Lung (tissue), 12 donors: Measurements from ENCODE around the gene KCNJ5. TPM values are rescaled to one million over a fixed set of nuclear protein-coding genes. Genes with fewer than 3 reads are reported as not detected.
"Not testable (repeated sequence)": the region's sequence is repeated elsewhere in the genome, so short reads cannot be mapped to it uniquely, and the experiment has no call there.

Experiments
- ATAC-seq: fragments of 200-7000 bp; cut with Tn5 transposase; one replicate; pipeline ENCODE4 v1.9.1; 2020; ENCODE audit warnings: moderate number of reproducible peaks; ENCODE audit not compliant: insufficient read depth, low FRiP score
- DNase-seq, 3 donors: peaks; one replicate each; pipeline ENCODE4 v3.0.0-alpha.2; 2013 to 2017
- H3K27ac ChIP-seq, 2 donors: one replicate each; pipeline ENCODE4 v1.5.1; 2013; ENCODE audit warnings: mild to moderate bottlenecking in 2 of 2, moderate library complexity in 2 of 2, control low read depth in 1 of 2, inconsistent platforms in 1 of 2, low read depth in 1 of 2, low read length in 1 of 2
- H3K27me3 ChIP-seq, 3 donors: one replicate each; pipeline ENCODE4 v1.5.1; 2013; ENCODE audit warnings: low read length in 2 of 3; ENCODE audit not compliant: control insufficient read depth in 3 of 3, insufficient read depth in 3 of 3
- H3K36me3 ChIP-seq, 4 donors: one replicate each; pipeline ENCODE4 v1.5.1; 2013; ENCODE audit warnings: low read length in 4 of 4, mild to moderate bottlenecking in 1 of 4, moderate library complexity in 1 of 4; ENCODE audit not compliant: control insufficient read depth in 4 of 4, insufficient read depth in 4 of 4
- H3K4me1 ChIP-seq, 5 donors: one replicate each; pipeline ENCODE4 v1.5.1; 2013; ENCODE audit warnings: low read length in 5 of 5, mild to moderate bottlenecking in 2 of 5, moderate library complexity in 1 of 5; ENCODE audit not compliant: control insufficient read depth in 5 of 5, insufficient read depth in 5 of 5
- H3K4me3 ChIP-seq: one replicate; pipeline ENCODE4 v1.5.1; 2013; ENCODE audit warnings: mild to moderate bottlenecking, control low read depth, moderate library complexity
- H3K9ac ChIP-seq, 2 donors: one replicate each; pipeline ENCODE4 v1.5.1; 2013; ENCODE audit warnings: low read length in 2 of 2, control low read depth in 1 of 2; ENCODE audit not compliant: insufficient read depth in 1 of 2
- H3K9me3 ChIP-seq, 4 donors: one replicate each; pipeline ENCODE4 v1.5.1; 2013; ENCODE audit warnings: low read length in 3 of 4, mild to moderate bottlenecking in 1 of 4, moderate library complexity in 1 of 4; ENCODE audit not compliant: control insufficient read depth in 4 of 4, insufficient read depth in 3 of 4
- CTCF ChIP-seq: IDR thresholded peaks from 2 replicates; pipeline ENCODE4 v1.5.1; 2012; ENCODE audit warnings: mild to moderate bottlenecking; ENCODE audit errors: control extremely low read depth, extremely low read depth
- WGBS, 2 donors: extraction: QIAGEN DNeasy Blood & Tissue Kit; methylation state at CpG; one replicate each; pipeline ENCODE4 v1.1.7; 2013; 5-methylcytosine and 5-hydroxymethylcytosine counted together
- polyA plus RNA-seq, 2 donors: library from polyadenylated mRNA; stranded (reverse); fragments of 200-250 nt; gene quantifications; one replicate each; pipeline ENCODE4 v1.2.1, GENCODE V29; 2013
- total RNA-seq, 2 donors: library from RNA; depleted of rRNA in 1 of 2; stranded (reverse); fragments of >200 nt in 1 of 2; gene quantifications; one replicate each; pipeline ENCODE4 v1.2.1, GENCODE V29; 2014 to 2021
- donor health status: control.
- donor health status: control.
- donor health status: Bipolar disorder and iron deficiency.
- donor health status: healthy.
- donor health status: DM: yes; HTN: yes; CAD: no.

KCNJ5 gene
- total and polyA plus RNA-seq, 4 donors: 2.0 to 5.0 (median 2.8) TPM

GRCh38 chr11:128916681-128917080 lies 25.5 kb downstream of the KCNJ5 start:
- no peak overlapping the region for H3K4me3 ChIP-seq
- 69 to 87% methylated on average over 2 of the region's 2 CpGs for WGBS, 2 donors
- ATAC-seq: no peak

GRCh38 chr11:128917144-128917724 lies 26.1 kb downstream of the KCNJ5 start:
- ATAC-seq (no peak), DNase-seq (no peak)
- Histone ChIP-seq H3K27me3 (no peaks in the 10 kb centered on the region), H3K9me3 (no peaks in the 10 kb centered on the region), H3K4me1 (peaks cover 0 to 6% (median 0%) of the 10 kb centered on the region in 5 donors), H3K9ac (no peak overlapping the region), H3K27ac (no peak overlapping the region), H3K4me3 (no peak overlapping the region), H3K36me3 (peaks cover 0 to 2% (median 0%) of the 10 kb centered on the region in 4 donors)
- WGBS, 2 donors: 45 to 65% methylated on average over 5 of the region's 5 CpGs
- no peak for TF ChIP-seq CTCF

More at GRCh38 chr11:128916681-128917080, 25.5 kb downstream of the KCNJ5 start:
- H3K36me3 ChIP-seq: peaks cover 0 to 2% (median 0%) of the 10 kb centered on the region in 4 donors
- no peak for DNase-seq
- H3K9me3 ChIP-seq: no peaks in the 10 kb centered on the region
- no peaks in the 10 kb centered on the region for H3K27me3 ChIP-seq
- no peak for TF ChIP-seq CTCF
- H3K4me1 ChIP-seq: peaks cover 0 to 6% (median 0%) of the 10 kb centered on the region in 5 donors
- no peak overlapping the region for H3K27ac ChIP-seq
- no peak overlapping the region for H3K9ac ChIP-seq

- H3K9me3 ChIP-seq: no peaks in the 10 kb centered on the region
- ATAC-seq (no peak), DNase-seq (no peak)
- 36 to 56% methylated on average over 5 of the region's 5 CpGs for WGBS, 2 donors
- no peaks in the 10 kb centered on the region for H3K27me3 ChIP-seq
- no peak overlapping the region for H3K27ac ChIP-seq
- no peaks in the 10 kb centered on the region for H3K36me3 ChIP-seq
- H3K4me3 ChIP-seq: no peak overlapping the region
- H3K4me1 ChIP-seq: peaks cover 0 to 6% (median 0%) of the 10 kb centered on the region in 5 donors
- TF ChIP-seq CTCF: no peak
- no peak overlapping the region for H3K9ac ChIP-seq
These were observed 28.1 kb downstream of the KCNJ5 start for GRCh38 chr11:128919216-128919615.

GRCh38 chr11:128919635-128920034 lies 28.5 kb downstream of the KCNJ5 start:
- DNase-seq: not testable (repeated sequence)
- 77 to 88% methylated on average over 7 of the region's 7 CpGs for WGBS, 2 donors

More at GRCh38 chr11:128919635-128920034, 28.5 kb downstream of the KCNJ5 start:
- H3K27ac ChIP-seq, H3K27me3 ChIP-seq, ATAC-seq, H3K9me3 ChIP-seq, H3K4me3 ChIP-seq, H3K36me3 ChIP-seq, H3K9ac ChIP-seq, H3K4me1 ChIP-seq: not testable (repeated sequence)
